Endothelial cell of hepatic sinusoid (primary cell): ENCODE data around the gene ADPRH.
"Not testable (repeated sequence)": the region's sequence is repeated elsewhere in the genome, so short reads cannot be mapped to it uniquely, and the experiment has no call there.

Source experiments
- in situ Hi-C: cut with HindIII; loops from 2 replicates; pipeline ENCODE4 v1.10.0; 2017; ENCODE audit warnings: low sequenced_read_pairs

Gene ADPRH

GRCh38 chr3:119579366-119580066 is at the start of gene ADPRH:
Gene ADPRH (plus strand): TSS chr3:119579492. CDS start chr3:119582170, 2,678 bp downstream.
- in situ Hi-C loops = loop anchor here (10.0 kb wide), 1 partner anchor 105 kb away; no protein-coding TSS in a partner anchor

- in situ Hi-C loops = no loop called here
These were observed 49.4 kb upstream of the ADPRH start for GRCh38 chr3:119529883-119530282.

- in situ Hi-C loops = no loop called here
These were observed 48.8 kb upstream of the ADPRH start for GRCh38 chr3:119530456-119530855.

GRCh38 chr3:119531151-119531550 is 48.1 kb upstream of the ADPRH start:
- in situ Hi-C loops = no loop called here

GRCh38 chr3:119534296-119534695 is 45.0 kb upstream of the ADPRH start:
- in situ Hi-C loops = no loop called here

GRCh38 chr3:119536757-119537156 is 42.5 kb upstream of the ADPRH start:
- in situ Hi-C loops = no loop called here

- in situ Hi-C loops = no loop called here
These were observed 40.5 kb upstream of the ADPRH start for GRCh38 chr3:119538772-119539171.

GRCh38 chr3:119541547-119541946 is 37.7 kb upstream of the ADPRH start:
- in situ Hi-C loops = no loop called here

GRCh38 chr3:119542168-119542767 is 37.0 kb upstream of the ADPRH start:
- in situ Hi-C loops = no loop called here

- in situ Hi-C loops = no loop called here
These were observed 36.1 kb upstream of the ADPRH start for GRCh38 chr3:119543147-119543546.

GRCh38 chr3:119547227-119547626 is 32.1 kb upstream of the ADPRH start:
- in situ Hi-C loops = no loop called here

GRCh38 chr3:119548341-119548740 is 31.0 kb upstream of the ADPRH start:
- in situ Hi-C loops = no loop called here

GRCh38 chr3:119550192-119550910 is 28.9 kb upstream of the ADPRH start:
- in situ Hi-C loops = no loop called here

GRCh38 chr3:119551598-119551997 is 27.7 kb upstream of the ADPRH start:
- in situ Hi-C loops = no loop called here

GRCh38 chr3:119552928-119553327 is 26.4 kb upstream of the ADPRH start:
- in situ Hi-C loops = not testable (repeated sequence)

GRCh38 chr3:119553823-119554415 is 25.4 kb upstream of the ADPRH start:
- in situ Hi-C loops = no loop called here

GRCh38 chr3:119555309-119555735 is 24.0 kb upstream of the ADPRH start:
- in situ Hi-C loops = no loop called here

GRCh38 chr3:119555929-119556328 is 23.4 kb upstream of the ADPRH start:
- in situ Hi-C loops = no loop called here

- in situ Hi-C loops = no loop called here
These were observed 22.0 kb upstream of the ADPRH start for GRCh38 chr3:119557192-119557876.

- in situ Hi-C loops = no loop called here
These were observed 21.4 kb upstream of the ADPRH start for GRCh38 chr3:119557877-119558269.
